Ishikawa (cell line): Measurements from ENCODE around the gene LSM10.

Experiments
- CEBPB ChIP-seq: IDR thresholded peaks from 2 replicates; pipeline ENCODE4 v1.6.1; 2012
- CREB1 ChIP-seq: IDR thresholded peaks from 2 replicates; pipeline ENCODE4 v1.6.1; 2012; ENCODE audit warnings: low read depth
- NFIC ChIP-seq: IDR thresholded peaks from 2 replicates; pipeline ENCODE4 v1.6.1; 2012
- TAF1 ChIP-seq: IDR thresholded peaks from 2 replicates; pipeline ENCODE4 v1.6.1; 2012; ENCODE audit warnings: low read depth, mild to moderate bottlenecking
- YY1 ChIP-seq: IDR thresholded peaks from 2 replicates; pipeline ENCODE4 v1.6.1; 2012; ENCODE audit warnings: low read depth

- TF ChIP-seq CREB1 (no peak), NFIC (no peak), TAF1 (no peak), CEBPB (no peak), YY1 (no peak)
These were observed 53.4 kb downstream of the LSM10 start for GRCh38 chr1:36344395-36344680.
